HG03066 (cell line): ENCODE data around the gene ANAPC2.

Experiments used
- ATAC-seq: cut with Tn5 transposase; IDR thresholded peaks from one replicate; pipeline ENCODE4 v1.9.1; 2021; ENCODE audit warnings: low read depth; ENCODE audit not compliant: unreplicated experiment

ANAPC2 gene

DNA sequence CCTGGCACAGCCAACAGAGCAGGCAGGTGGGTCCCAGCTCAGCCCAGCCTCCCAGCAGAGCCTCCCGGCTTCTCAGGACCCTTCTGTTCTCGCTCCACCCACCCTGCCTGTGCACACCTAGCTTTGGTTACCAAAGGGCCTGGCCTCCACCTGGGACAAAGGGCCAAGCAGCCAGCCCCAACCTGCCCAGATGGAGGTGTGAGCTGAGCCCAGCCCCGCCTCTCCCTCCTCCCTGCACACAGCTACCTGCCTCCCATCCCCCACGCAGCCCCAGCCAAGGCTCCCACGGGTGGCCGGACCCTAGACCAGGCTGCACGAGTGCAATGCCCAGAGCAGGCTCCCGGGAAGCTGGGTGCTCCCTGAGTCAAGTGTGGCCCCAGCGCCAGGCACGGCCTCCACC, 6.5 kb upstream of the ANAPC2 start:
- ATAC-seq: no peak

- no peak for ATAC-seq
These were observed 6.0 kb upstream of the ANAPC2 start for GRCh38 chr9:137194388-137194787.

DNA sequence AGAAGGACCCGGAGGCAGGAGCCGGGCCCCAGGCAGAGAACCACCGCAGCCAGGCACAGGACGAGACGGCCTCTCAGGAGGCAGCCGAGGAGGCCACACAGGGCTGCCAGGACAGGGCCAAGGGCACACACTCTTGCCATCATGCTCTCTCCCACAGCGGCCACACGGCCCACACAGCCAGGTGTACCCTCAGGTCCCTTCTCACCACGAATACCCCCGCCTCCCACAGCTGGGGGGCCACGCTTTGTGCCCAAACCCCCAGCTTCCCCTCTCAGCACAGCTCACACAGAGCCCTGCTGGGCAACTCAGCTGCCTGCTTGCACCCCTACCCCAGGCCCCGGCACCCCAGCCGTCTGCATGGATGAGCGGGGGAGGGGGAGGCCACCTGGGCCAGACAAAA, 5.4 kb upstream of the ANAPC2 start:
- ATAC-seq: no peak

DNA sequence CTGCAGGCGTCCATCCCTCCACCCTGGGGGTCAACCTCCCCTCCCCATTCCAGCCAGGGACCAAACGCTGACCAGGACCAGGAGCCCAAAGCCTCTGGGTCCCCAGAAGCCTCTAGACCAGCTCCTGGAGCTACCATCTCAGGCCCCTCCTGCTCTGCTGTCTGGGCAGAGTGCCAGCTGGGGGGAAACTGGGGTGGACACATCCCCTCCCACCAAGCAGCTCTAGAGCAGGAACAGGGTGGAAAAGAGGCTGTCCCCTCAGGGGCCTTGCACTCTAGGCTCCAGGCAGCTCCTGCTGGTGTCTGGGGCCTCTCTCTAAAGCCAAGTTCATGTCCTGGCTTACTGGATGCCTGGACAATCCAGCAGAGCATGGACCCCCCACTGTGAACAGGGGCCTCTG, 4.5 kb upstream of the ANAPC2 start:
- no peak for ATAC-seq

- no peak for ATAC-seq
These were observed 4.1 kb upstream of the ANAPC2 start for GRCh38 chr9:137192448-137192780.

DNA sequence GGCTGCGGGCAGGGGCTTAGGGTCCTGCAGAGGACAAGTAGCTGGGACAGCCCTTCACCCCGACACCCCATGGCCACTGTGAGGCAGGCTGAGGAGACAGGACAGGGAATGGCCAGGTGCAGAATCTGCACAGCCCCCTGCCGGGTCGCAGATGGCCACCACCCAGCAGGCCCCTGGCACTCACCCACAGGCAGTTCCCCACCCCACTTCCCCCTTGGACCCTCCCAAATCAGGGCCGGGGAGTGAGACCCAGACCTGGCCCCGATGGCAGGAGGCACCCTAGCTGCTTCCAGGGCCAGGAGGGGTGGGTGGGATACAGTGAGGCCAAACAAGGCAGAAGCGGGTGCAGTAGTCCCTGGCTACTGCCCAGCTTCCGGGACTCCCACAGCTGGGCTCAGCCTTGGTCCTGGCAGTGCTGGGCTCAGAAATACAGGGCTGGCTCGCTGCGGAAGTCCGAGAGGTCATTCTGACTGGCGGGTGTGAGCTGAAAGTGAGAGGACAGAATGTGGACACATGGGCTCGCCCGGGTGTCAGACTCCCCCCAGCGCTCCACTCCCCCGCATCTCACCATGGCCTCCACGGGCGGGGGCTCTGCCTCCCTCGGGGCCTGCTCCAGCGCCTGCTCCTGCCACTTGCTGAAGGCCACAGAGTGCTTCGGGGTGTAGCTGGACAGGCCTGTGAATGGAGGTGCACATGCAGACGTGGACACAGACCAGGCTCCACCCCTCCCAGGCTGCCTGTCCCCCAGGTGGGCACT, 3.5 kb upstream of the ANAPC2 start:
- ATAC-seq: no peak

DNA sequence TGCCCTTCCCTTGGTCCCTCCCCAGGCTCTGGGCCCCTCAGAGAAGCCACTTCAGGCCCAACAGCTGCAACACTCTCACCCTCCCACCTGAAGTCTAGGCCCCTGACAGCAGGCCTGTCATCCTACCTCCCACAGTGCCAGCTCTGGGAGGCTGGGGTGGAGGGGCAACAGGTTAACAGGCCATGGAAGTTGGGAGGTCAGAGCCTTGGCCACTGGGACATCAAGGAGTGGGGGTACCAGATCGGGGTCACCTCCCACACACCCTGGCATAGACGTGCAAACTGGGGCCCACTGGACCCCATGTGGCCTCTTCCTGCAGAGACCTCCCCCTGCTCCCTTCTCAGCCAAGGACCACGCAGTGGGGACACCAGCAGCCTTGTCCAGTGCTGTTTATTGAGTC, 2.9 kb upstream of the ANAPC2 start:
- no peak for ATAC-seq

GRCh38 chr9:137190315-137190856, 2.0 kb upstream of the ANAPC2 start:
- no peak for ATAC-seq

GRCh38 chr9:137189297-137190295, 1.2 kb upstream of the ANAPC2 start:
- ATAC-seq: no peak

GRCh38 chr9:137188086-137188489, 272 bp downstream of the ANAPC2 start:
- no peak for ATAC-seq

DNA sequence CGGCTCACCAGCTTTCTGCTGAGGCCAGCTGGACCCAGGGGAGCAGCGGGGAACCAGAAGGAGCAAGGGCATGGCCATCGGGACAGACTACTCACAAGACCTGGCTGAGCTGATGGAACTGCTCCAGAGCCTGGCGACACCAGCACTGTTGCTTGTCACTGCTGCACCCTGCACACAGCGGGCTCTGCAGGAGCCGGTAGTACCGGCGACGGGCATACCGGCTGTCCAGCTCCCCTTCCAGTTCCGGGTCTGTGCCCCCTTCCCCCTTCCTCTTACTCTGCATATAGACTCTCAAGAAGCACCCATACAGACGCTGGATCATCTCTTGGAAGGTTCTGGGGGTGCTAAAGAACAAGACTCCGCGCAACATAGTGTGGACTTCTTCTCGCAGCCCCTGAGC, 974 bp downstream of the ANAPC2 start:
- no peak for ATAC-seq

GRCh38 chr9:137186385-137186784, 2.0 kb downstream of the ANAPC2 start:
- ATAC-seq: no peak

GRCh38 chr9:137185921-137186320, 2.4 kb downstream of the ANAPC2 start:
- ATAC-seq: no peak

- no peak for ATAC-seq
These were observed 3.3 kb downstream of the ANAPC2 start for GRCh38 chr9:137184881-137185660.

DNA sequence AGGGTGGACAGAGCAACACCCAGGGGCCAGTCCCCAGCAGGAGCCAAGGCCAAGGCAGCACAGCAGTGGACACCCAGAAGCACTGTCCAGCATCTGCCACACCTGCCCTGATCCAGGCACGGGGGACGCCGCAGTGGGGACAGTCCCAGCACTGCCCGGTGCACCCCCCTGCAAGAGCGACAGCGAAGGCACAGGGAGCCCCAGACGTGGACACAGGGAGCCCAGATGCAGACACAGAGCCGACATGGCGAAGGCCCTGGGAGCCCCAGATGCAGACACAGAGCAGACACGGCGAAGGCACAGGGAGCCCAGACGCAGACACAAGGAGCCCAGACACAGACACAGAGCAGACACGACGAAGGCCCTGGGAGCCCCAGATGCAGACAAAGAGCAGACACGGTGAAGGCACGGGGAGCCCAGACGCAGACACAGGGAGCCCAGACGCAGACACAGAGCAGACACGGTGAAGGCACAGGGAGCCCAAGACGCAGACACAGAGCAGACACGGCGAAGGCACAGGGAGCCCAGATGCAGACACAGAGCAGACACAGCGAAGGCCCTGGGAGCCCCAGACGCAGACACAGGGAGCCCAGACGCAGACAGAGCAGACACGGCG, 4.3 kb downstream of the ANAPC2 start:
- ATAC-seq: no peak

GRCh38 chr9:137182836-137183235, 5.5 kb downstream of the ANAPC2 start:
- no peak for ATAC-seq

GRCh38 chr9:137181680-137182079, 6.7 kb downstream of the ANAPC2 start:
- no peak for ATAC-seq

- no peak for ATAC-seq
These were observed 7.9 kb downstream of the ANAPC2 start for GRCh38 chr9:137180491-137180890.

GRCh38 chr9:137179761-137180160, 8.6 kb downstream of the ANAPC2 start:
- no peak for ATAC-seq

DNA sequence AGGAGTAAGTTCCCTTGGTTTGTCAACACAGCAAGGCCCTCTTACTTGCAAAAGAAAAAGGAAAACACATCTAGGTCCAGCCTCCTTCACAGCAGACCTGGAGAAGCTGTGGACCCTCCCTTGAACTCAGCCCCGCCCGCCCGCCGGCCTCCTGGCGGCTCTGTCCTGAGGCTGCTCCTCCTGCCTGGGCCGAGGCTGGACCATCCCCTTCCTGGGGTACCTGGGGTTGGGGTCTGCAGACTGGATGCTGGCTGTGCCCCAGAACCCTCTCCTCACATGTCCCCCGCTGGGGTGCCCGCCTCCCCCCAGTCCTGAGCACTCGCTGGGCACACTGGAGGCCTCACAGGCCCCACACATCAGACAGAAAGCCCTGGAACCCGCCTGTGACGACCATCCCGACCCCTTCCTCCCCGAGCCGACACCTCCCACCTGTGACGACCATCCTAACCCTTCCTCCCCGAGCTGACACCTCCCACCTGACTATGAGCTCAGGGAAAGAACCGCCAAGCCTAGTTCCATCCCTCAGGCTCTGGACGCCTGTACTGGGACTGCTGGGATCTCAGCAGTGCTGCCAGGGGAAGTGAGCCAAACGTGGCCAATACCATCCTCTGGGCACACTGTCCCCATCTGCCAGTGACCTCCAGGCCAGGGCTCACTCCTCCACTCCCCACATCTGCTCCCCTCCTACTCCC, 9.3 kb downstream of the ANAPC2 start:
- no peak for ATAC-seq
